Nucleus accumbens (tissue), 56 donors: ENCODE data around the gene CIAO3.
"Not testable (repeated sequence)": the region's sequence is repeated elsewhere in the genome, so short reads cannot be mapped to it uniquely, and the experiment has no call there.

ENCODE experiments used
- DNase-seq, 56 donors: peaks; one replicate each; lab custom pipeline; 2025; lab: John Stamatoyannopoulos, UW

CIAO3 gene

DNA sequence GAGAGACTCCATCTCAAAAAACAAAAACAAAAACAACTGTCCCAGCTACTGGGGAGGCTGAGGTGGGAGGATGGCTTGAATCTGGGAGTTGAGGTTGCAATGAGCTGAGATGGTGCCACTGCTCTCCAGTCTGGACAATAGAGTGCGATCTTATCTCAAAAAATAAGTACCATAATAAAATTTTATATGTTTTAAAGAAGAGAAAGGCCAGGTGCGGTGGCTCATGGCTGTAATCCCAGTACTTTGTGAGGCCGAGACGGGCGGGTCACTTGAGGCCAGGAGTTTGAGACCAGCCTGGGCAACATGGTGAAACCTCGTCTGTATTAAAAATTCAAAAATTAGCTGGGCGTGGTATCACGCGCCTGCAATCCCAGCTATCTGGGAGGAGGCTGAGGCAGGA lies 36.0 kb upstream of the CIAO3 start:
- DNase-seq: no peak

DNA sequence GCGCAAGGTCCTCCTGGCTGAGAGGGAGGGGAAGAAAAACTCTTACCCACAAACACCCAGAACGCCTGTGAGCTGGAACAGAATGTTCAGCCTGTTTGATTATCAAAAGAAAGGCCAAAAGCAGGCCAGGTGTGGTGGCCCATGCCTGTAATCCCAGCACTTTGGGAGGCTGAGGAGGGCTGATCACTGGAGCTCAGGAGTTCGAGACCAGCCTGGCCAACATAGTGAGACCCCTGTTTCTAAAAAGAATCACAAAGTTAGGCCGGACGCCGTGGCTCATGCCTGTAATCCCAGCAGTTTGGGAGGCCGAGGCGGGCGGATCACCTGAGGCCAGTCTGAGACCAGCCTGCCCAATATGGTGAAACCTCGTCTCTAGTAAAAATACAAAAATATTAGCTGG lies 35.5 kb upstream of the CIAO3 start:
- DNase-seq: not testable (repeated sequence)

DNA sequence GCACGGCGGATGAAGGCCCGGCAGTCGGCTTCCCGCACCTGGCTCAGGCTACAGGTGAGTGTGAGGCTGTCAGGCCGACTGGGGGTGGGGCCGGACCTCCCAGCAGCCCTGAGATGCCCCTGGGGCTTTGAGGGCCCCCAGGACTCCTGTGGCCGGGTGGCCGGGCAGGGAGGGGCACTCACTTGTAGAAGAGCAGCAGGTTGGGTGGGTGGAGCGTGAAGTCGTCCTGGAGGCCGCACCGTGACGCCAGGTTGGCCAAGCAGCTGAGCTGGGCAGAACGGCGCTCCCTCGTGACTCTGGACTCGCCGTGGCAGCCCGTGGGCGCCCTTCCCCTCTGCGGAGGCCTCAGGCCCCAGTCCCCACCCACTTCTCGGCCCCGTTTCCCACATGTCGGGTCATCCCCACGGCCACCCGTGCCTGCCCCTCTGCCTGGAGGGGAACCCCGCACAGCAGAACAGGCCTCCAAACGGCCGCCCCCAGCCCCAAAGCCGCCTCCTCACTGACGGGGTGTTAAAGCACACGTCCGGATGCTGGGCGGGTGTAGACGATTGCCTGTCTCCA lies 34.5 kb upstream of the CIAO3 start:
- no peak for DNase-seq

DNA sequence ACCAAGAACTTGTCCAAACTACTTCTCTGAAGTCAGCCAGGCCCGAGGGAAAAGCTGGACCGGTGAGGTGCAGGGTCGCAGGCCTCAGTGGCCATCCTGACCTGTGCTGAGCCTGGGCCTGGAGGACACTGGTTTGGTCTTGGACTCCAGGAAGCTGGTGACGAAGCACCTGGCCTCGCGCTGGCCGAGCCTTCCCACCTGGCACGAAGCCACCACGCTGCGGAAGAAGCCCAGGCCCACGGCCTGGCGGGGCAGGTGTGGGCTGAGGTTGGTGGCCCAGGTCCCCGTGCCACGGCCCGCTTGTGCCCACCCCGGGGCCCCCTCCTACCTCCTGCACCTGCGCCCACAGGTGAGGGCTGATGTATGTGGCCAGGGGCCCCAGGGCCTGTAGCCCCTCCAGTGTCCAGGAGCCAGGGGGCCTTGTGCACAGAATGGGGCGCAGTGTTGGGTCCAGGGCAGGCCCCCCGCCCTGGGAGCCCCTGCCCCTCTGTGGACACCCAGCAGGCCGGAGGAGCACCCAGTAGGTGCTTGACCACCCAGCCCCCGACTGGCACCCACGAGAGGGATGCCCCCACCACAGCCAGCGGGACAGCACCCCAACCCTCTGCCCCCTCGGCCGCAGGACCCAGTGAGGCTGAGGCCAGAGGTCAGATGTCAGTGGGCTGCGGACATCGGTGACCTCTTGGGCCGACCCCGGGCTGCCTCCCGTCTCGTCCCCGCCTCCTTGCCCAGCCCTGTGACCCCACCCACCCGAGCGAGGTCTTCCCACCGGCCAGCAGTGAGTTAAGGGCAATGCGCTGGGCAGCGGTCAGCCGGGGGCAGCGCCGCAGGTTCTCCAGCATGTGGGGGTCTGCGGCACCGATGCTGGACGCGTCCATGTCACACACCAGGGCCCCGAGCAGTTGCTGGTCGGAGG lies 33.5 kb upstream of the CIAO3 start:
- no peak for DNase-seq

DNA sequence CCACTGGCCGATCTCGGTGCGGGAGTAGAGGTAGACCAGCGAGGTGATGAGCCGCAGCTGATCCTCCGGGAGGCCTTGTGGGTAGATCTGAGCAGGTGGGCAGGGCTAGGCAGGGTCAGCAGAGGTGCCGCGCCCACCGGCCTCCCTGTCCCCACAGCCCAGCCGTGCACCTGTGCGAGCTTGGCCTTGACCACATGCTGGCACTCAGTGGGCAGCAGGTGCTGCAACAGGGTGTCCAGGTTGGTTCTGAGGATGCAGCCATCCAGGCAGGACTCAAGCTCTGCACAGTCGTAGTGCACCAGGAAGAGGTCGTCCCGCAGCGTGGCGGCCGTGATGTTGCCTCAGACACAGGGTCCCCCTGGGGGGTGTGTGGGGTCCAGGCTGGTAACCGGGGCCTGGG lies 32.2 kb upstream of the CIAO3 start:
- DNase-seq: no peak

DNA sequence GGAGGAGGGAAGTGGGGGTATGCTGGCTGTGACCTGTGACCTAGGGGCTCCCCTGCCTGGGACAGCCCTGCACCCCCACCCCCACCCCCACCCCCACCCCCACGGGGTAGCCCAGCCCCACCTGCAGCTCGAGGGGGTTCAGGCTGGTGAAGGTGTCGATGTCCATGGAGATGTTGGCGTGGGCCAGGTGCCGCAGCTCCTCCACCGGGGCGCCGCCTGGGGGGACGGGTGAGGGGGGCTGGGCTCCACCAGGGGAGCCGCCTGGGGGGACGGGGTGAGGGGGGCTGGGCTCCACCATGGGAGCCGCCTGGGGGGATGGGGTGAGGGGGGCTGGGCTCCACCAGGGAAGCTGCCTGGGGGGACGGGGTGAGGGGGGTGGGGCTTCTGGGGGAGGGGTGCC lies 29.6 kb upstream of the CIAO3 start:
- DNase-seq: no peak

DNA sequence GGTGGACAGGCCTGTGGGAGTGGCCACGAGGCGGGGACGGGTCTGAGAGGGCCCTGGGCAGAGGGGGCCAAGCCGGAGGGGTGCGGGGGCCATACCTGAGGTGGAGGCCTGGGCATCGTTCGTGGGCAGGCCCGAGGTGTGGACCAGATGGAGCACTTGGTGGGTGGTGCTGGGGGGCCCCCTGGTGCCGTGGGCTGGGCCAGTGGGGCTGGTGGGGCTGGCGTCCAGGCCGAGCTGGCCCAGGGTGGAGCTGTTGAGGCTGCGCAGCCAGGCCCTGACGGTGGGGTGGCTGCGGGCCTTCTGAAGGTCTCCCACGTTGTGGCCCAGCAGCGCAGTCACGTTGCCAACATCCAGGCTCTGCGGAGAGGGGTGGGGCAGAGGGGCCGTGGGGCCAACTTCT lies 29.1 kb upstream of the CIAO3 start:
- DNase-seq: no peak

DNA sequence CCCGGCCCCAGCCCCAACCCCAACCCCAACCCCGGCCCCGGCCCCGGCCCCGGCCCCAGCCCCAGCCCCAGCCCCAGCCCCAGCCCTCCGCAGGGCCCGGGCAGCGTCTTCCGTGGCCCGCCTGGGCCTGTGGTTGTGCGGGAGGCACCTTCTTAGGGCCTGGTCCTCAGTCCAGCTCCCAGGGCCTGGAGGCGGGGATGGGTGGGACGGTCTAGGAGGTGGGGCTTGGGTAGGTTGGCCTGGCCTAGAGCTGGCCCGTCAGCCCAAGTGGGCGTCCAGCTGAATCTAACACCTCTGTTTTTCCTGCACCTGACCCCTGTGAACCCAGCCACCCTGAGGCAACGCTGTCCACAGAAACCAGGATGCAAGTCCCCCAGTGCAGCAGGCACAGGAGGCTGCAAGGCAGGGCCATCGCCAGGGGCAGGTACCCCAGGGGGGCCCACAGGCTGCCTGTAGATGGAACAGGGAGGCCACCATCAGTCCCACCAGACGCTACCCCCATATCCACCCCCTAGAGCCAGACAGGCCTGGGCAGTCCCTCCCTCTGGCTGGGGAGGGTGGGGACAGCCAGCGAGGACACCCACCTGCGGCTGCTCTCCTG lies 28.5 kb upstream of the CIAO3 start:
- no peak for DNase-seq

DNA sequence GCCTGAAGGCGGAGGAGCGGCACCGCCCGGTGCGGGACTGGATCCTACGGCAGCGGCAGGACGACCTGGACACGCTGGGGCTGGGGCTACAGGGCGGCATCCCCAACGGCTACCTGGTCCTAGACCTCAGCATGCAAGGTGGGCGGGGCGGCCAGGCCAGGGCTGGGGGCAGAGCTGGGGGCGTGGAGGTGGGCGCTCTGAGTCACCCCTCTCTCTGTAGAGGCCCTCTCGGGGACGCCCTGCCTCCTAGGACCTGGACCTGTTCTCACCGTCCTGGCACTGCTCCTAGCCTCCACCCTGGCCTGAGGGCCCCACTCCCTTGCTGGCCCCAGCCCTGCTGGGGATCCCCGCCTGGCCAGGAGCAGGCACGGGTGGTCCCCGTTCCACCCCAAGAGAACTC lies 27.6 kb upstream of the CIAO3 start:
- no peak for DNase-seq

DNA sequence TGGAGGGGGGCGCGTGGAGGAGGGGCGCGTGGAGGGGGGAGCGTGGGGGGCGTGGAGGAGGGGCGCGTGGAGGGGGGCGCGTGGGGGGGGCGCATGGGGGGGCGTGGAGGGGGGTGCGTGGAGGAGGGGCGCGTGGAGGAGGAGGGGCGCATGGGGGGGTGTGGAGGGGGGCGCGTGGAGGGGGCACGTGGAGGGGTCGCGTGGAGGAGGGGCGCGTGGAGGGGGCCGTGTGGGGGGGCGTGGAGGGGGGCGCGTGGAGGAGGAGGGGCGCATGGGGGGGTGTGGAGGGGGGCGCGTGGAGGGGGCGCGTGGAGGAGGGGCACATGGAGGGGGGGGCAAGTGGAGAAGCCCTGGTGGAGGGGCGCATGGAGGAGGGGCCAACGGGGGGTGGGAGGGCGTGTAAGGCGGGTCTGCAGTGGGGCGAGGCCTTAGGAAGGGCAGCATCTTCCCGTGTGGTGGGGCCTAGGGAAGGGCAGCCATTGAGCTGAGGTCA lies 27.0 kb upstream of the CIAO3 start:
- no peak for DNase-seq

DNA sequence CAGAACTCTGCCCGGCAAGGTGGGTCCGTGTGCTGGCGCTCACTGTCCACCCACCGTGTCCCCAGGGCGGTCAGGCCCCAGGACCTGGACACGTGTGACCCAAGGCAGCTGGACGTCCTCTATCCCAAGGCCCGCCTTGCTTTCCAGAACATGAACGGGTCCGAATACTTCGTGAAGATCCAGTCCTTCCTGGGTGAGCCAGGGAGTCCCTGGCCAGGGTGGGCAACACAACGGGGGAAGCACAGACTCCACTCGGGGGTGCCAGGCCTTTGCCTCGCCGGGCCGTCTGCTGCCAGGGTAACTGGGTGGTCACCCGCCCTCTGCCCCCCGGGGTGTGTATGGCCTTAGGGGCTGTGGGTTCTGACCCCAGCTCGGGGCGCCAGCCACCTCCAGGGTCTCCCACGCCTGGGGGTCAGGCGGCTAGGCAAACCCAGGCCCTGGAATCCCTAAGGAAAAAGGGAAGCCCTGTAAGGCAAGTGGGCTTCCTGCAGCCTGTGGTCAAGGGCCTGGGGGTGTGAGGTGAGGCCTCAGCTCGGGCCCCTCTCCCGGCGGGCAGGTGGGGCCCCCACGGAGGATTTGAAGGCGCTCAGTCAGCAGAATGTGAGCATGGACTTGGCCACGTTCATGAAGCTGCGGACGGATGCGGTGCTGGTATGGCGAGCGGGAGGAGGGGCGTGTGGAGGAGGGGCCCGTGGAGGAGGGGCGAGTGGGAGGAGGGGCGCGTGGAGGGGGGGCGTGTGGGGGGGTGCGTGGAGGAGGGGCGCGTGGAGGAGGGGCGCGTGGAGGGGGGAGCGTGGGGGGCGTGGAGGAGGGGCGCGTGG lies 26.2 kb upstream of the CIAO3 start:
- no peak for DNase-seq

DNA sequence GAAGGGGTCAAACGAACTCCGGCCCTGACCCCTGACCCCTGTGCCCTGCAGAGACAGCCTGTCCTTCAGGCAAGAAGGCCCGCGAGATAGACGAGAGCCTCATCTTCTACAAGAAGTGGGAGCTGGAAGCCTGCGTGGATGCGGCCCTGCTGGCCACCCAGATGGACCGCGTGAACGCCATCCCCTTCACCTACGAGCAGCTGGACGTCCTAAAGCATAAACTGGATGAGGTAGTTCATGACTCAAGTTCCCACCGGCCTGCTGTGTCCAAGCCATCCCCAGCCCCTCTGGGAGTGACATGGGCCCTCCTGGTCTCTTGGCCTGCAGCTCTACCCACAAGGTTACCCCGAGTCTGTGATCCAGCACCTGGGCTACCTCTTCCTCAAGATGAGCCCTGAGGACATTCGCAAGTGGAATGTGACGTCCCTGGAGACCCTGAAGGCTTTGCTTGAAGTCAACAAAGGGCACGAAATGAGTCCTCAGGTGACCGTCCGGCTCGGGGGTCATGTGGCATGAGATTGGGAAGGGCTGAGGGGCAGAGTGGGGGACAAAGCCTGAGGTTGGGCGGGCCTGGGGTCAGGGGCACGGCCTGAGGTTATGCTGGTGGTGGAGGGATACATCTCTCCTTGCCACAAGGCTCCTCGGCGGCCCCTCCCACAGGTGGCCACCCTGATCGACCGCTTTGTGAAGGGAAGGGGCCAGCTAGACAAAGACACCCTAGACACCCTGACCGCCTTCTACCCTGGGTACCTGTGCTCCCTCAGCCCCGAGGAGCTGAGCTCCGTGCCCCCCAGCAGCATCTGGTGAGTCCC lies 25.4 kb upstream of the CIAO3 start:
- DNase-seq: no peak

DNA sequence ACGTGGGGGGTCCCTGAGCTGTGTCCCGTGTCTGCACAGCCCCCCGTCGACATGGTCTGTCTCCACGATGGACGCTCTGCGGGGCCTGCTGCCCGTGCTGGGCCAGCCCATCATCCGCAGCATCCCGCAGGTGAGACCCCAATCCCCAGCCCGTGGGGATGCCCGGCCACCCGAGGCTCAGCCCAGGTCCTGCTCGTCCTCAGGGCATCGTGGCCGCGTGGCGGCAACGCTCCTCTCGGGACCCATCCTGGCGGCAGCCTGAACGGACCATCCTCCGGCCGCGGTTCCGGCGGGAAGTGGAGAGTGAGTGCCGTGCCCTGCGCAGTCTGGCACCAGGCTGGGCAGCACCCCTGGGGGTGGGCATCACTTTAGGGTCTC lies 24.7 kb upstream of the CIAO3 start:
- DNase-seq: no peak

DNA sequence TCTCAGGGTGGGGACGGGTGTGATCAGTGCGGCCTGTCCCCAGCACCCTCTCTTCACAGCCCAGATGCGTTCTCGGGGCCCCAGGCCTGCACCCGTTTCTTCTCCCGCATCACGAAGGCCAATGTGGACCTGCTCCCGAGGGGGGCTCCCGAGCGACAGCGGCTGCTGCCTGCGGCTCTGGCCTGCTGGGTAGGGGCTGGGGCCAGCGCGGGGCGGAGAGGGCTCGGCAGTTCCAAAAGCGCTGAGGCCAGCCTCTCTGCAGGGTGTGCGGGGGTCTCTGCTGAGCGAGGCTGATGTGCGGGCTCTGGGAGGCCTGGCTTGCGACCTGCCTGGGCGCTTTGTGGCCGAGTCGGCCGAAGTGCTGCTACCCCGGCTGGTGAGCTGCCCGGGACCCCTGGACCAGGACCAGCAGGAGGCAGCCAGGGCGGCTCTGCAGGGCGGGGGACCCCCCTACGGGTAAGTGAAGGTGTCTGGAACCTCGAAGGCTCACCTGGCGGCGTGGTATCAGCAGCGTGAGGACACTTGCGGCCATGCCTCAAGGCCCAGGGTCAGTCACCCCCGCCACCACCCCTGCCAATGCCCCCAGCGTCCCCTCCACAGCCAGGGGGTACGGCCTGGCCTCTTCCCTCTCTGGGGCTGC lies 24.2 kb upstream of the CIAO3 start:
- DNase-seq: no peak

DNA sequence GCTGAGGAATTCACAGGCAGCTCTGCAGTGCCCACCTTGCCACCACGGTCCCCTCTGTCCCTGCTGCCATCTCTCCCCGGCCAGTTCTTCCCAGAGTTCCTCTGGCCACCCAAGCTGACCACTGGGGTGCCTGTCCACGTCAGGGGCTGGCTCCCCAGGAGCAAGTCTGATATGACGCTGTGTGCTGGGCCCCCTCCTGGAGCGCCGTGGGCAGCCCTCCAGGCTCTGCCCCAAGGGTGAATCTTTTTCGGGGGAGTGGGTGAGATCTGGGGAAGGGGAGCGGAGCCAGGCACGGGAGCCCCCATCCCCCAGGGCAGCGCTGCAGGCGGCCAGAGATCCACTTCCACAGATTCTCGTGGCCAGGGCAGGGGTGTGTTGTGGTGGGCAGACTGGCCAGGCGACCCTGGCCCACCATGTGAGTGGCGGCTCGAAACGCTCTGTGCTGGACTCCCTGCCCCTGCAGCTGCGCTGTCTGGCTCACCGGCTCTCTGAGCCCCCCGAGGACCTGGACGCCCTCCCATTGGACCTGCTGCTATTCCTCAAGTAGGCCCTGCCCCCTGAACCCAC lies 23.5 kb upstream of the CIAO3 start:
- no peak for DNase-seq

DNA sequence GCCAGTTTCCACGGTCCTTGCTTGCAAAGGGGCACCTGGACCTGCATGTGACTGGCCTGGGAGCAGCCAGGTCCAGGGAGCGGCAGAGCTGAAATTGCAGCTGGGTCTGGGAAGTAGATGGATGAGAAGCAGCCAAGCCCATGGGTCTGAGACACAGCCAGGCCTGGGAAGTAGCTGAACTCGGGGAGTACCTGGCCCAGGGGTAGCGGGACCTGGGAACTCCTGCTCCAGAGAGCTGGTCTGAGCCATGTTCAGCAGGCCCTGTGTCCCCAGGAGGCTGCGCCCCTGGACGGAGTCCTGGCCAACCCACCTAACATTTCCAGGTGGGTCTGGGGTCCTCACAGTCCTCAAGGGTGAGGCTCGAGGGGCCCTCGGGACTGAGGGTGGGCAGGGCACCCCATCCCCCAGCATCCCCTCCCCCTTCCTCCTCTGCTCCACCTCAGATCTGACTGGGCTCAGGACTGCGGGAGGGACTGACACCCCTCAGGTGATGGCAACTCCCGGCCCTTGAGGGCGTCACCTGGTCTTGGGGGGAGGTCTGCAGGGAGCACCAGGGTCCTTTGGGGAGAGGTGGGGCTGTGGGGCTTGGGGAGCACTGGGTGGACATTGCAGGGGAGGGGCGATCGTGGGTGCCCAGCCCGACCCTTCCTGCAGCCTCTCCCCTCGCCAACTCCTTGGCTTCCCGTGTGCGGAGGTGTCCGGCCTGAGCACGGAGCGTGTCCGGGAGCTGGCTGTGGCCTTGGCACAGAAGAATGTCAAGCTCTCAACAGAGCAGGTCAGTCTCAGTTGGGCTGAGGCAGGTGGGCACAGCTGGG lies 22.8 kb upstream of the CIAO3 start:
- DNase-seq: no peak

DNA sequence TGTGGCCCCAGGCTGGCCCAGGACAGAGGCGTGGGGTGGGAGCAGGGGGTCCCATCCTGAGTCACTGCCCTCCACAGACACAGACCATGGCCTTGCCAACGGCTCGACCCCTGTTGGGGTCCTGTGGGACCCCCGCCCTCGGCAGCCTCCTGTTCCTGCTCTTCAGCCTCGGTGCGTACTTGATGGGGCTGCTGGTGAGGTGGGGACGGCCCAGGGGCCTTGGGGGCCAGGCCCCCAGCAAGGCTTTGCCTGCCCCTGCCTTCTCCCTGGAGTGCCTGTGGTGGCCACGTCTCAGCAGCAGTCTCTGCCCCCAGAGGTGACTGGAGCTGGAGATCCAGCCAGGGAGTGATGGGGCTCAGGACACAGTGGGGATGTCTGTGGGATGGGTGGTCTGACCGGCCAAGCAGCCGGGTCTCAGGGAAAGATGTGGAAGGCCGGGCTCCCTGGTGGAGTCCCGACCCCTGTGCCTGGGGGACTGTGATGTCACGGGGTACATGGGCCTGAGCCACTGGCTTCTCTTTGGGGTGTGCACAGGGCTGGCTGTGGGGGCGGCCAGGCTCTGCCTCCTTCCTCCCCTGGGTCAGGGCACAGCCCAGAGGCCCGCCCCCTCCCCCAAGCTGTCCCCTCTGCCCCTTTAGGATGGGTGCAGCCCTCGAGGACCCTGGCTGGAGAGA lies 21.9 kb upstream of the CIAO3 start:
- DNase-seq: no peak
